Limb (tissue), 2 donors: ENCODE data around the gene PID1.

Experiments used
- DNase-seq, 2 donors: peaks; one replicate each; pipeline ENCODE4 v3.0.0-alpha.2; 2016; ENCODE audit errors: extremely low spot score in 2 of 2

The PID1 gene

GRCh38 chr2:229270551-229271410, at the start of gene PID1:
Gene PID1 (minus strand): TSS chr2:229271287. CDS start chr2:229271043, 244 bp downstream.
- peak; percentile 73 to 74 for DNase-seq

- no peak for DNase-seq
These were observed 48.5 kb upstream of the PID1 start for GRCh38 chr2:229319558-229319957.

GRCh38 chr2:229314117-229314516, 43.0 kb upstream of the PID1 start:
- DNase-seq: no peak

- DNase-seq: no peak
These were observed 42.5 kb upstream of the PID1 start for GRCh38 chr2:229313591-229313990.

- no peak for DNase-seq
These were observed 30.1 kb upstream of the PID1 start for GRCh38 chr2:229301237-229301636.

GRCh38 chr2:229300790-229301189, 29.7 kb upstream of the PID1 start:
- no peak for DNase-seq

- DNase-seq: no peak
These were observed 29.3 kb upstream of the PID1 start for GRCh38 chr2:229300371-229300770.

GRCh38 chr2:229297247-229297646, 26.2 kb upstream of the PID1 start:
- DNase-seq: no peak

- DNase-seq: no peak
These were observed 25.4 kb upstream of the PID1 start for GRCh38 chr2:229296536-229296935.

- DNase-seq: no peak
These were observed 24.9 kb upstream of the PID1 start for GRCh38 chr2:229296016-229296415.

- DNase-seq: no peak
These were observed 16.7 kb upstream of the PID1 start for GRCh38 chr2:229287823-229288222.

GRCh38 chr2:229282758-229283546, 11.9 kb upstream of the PID1 start:
- DNase-seq: no peak

GRCh38 chr2:229279516-229279915, 8.4 kb upstream of the PID1 start:
- DNase-seq: no peak

GRCh38 chr2:229275506-229275905, 4.4 kb upstream of the PID1 start:
- DNase-seq: no peak

- DNase-seq: peak; percentile 73 to 89
These were observed 2.7 kb upstream of the PID1 start for GRCh38 chr2:229273723-229274338.

- DNase-seq: no peak
These were observed 2.1 kb upstream of the PID1 start for GRCh38 chr2:229273006-229273722.

GRCh38 chr2:229269941-229270340, 1.1 kb downstream of the PID1 start:
- DNase-seq: no peak

- DNase-seq: no peak
These were observed 1.9 kb downstream of the PID1 start for GRCh38 chr2:229269146-229269545.

- no peak for DNase-seq
These were observed 2.5 kb downstream of the PID1 start for GRCh38 chr2:229268626-229269025.

GRCh38 chr2:229267080-229267479, 4.0 kb downstream of the PID1 start:
- DNase-seq: no peak

GRCh38 chr2:229265727-229266126, 5.4 kb downstream of the PID1 start:
- no peak for DNase-seq
